H9 (cell line): Measurements from ENCODE around the gene PPARGC1A. TPM values are rescaled to one million over a fixed set of nuclear protein-coding genes. Genes with fewer than 3 reads are reported as not detected.

Experiments used
- DNase-seq: peaks from one replicate; pipeline ENCODE4 v3.0.0-alpha.2; 2017
- H2AFZ ChIP-seq: one replicate; pipeline ENCODE4 v1.6.1; 2013; ENCODE audit warnings: mild to moderate bottlenecking, low read length, control low read depth, moderate library complexity
- H2AK5ac ChIP-seq: 2 replicates; pipeline ENCODE4 v1.6.1; 2013; ENCODE audit warnings: low read length, control low read depth, mixed read lengths; ENCODE audit not compliant: insufficient read length
- H2BK120ac ChIP-seq: one replicate; pipeline ENCODE4 v1.6.1; 2013; ENCODE audit warnings: low read depth, mild to moderate bottlenecking, low read length, control low read depth, inconsistent platforms; ENCODE audit not compliant: poor library complexity, severe bottlenecking
- H2BK12ac ChIP-seq: 2 replicates; pipeline ENCODE4 v1.6.1; 2013; ENCODE audit warnings: low read length, control low read depth, mixed read lengths, low read depth; ENCODE audit not compliant: insufficient read length
- H2BK15ac ChIP-seq: 2 replicates; pipeline ENCODE4 v1.6.1; 2013; ENCODE audit warnings: low read depth, low read length, control low read depth
- H2BK20ac ChIP-seq: one replicate; pipeline ENCODE4 v1.6.1; 2013; ENCODE audit warnings: low read depth, mild to moderate bottlenecking, low read length, control low read depth, inconsistent platforms; ENCODE audit not compliant: poor library complexity, severe bottlenecking
- H2BK5ac ChIP-seq: 2 replicates; pipeline ENCODE4 v1.6.1; 2013; ENCODE audit warnings: low read length, control low read depth, mixed read lengths; ENCODE audit not compliant: insufficient read length
- H3K14ac ChIP-seq: 2 replicates; pipeline ENCODE4 v1.6.1; 2013; ENCODE audit warnings: low read length, control low read depth; ENCODE audit not compliant: insufficient read depth
- H3K18ac ChIP-seq: 2 replicates; pipeline ENCODE4 v1.6.1; 2013; ENCODE audit warnings: low read depth, mild to moderate bottlenecking, mixed read lengths, low read length, control low read depth; ENCODE audit not compliant: insufficient read length
- H3K23ac ChIP-seq: 2 replicates; pipeline ENCODE4 v1.6.1; 2013; ENCODE audit warnings: low read length, control low read depth, mixed read lengths, low read depth; ENCODE audit not compliant: insufficient read length
- H3K23me2 ChIP-seq: 2 replicates; pipeline ENCODE4 v1.6.1; 2013; ENCODE audit warnings: low read depth, mild to moderate bottlenecking, mixed read lengths, low read length, control low read depth; ENCODE audit not compliant: insufficient read length, poor library complexity, severe bottlenecking
- H3K27ac ChIP-seq: 2 replicates; pipeline ENCODE4 v1.5.1; 2013; ENCODE audit warnings: low read length, control low read depth, mixed read lengths, low read depth; ENCODE audit not compliant: insufficient read length
- H3K27me3 ChIP-seq: 2 replicates; pipeline ENCODE4 v1.6.1; 2013; ENCODE audit warnings: low read length, control low read depth, inconsistent platforms; ENCODE audit not compliant: insufficient read depth
- H3K4ac ChIP-seq: 2 replicates; pipeline ENCODE4 v1.6.1; 2013; ENCODE audit warnings: low read depth, mild to moderate bottlenecking, control low read depth, inconsistent platforms, low read length, moderate library complexity
- H3K4me1 ChIP-seq: 2 replicates; pipeline ENCODE4 v1.6.1; 2013; ENCODE audit warnings: low read length, control low read depth, inconsistent platforms; ENCODE audit not compliant: insufficient read depth
- H3K4me2 ChIP-seq: 2 replicates; pipeline ENCODE4 v1.6.1; 2013; ENCODE audit warnings: low read length, control low read depth, mixed read lengths; ENCODE audit not compliant: insufficient read length, insufficient read depth
- H3K56ac ChIP-seq: 2 replicates; pipeline ENCODE4 v1.6.1; 2013; ENCODE audit warnings: low read depth, mild to moderate bottlenecking, mixed read lengths, low read length, control low read depth; ENCODE audit not compliant: insufficient read length
- H3K79me1 ChIP-seq: 2 replicates; pipeline ENCODE4 v1.6.1; 2013; ENCODE audit warnings: low read depth, mild to moderate bottlenecking, moderate library complexity, low read length, control low read depth, inconsistent platforms; ENCODE audit not compliant: insufficient read depth, poor library complexity, severe bottlenecking
- H3K79me2 ChIP-seq: 2 replicates; pipeline ENCODE4 v1.6.1; 2013; ENCODE audit warnings: low read length, control low read depth, inconsistent platforms; ENCODE audit not compliant: insufficient read depth
- H3K9ac ChIP-seq: 2 replicates; pipeline ENCODE4 v1.6.1; 2013; ENCODE audit warnings: low read length, control low read depth, mixed read lengths; ENCODE audit not compliant: insufficient read length; ENCODE audit errors: extremely low read depth
- H3K9me3 ChIP-seq: one replicate; pipeline ENCODE4 v1.6.1; 2013; ENCODE audit warnings: low read depth, low read length, inconsistent platforms; ENCODE audit not compliant: control insufficient read depth
- H3T11ph ChIP-seq: one replicate; pipeline ENCODE4 v1.6.1; 2013; ENCODE audit warnings: mild to moderate bottlenecking, low read length, control low read depth, inconsistent platforms
- H4K20me1 ChIP-seq: one replicate; pipeline ENCODE4 v1.6.1; 2013; ENCODE audit not compliant: control insufficient read depth, insufficient read length, insufficient read depth
- H4K5ac ChIP-seq: 2 replicates; pipeline ENCODE4 v1.6.1; 2013; ENCODE audit warnings: low read depth, mild to moderate bottlenecking, mixed read lengths, low read length, control low read depth; ENCODE audit not compliant: insufficient read length
- H4K8ac ChIP-seq: replicated peaks from 2 replicates; pipeline ENCODE4 v1.6.1; 2013; ENCODE audit warnings: low read length, control low read depth, mixed read lengths, low read depth; ENCODE audit not compliant: insufficient read length
- H4K91ac ChIP-seq: 2 replicates; pipeline ENCODE4 v1.6.1; 2013; ENCODE audit warnings: low read depth, mild to moderate bottlenecking, moderate library complexity, mixed read lengths, low read length, control low read depth; ENCODE audit not compliant: insufficient read length
- H3K27ac Mint-ChIP-seq, 3 experiments: 2 replicates in 2 of 3; 3 replicates in 1 of 3; pipeline ENCODE4 v1.8.0; 2020 to 2021; ENCODE audit warnings: mixed read lengths in 3 of 3, mild to moderate bottlenecking in 1 of 3, moderate library complexity in 1 of 3
- H3K27me3 Mint-ChIP-seq: 2 replicates; pipeline ENCODE4 v1.8.0; 2021; ENCODE audit warnings: low read depth, mild to moderate bottlenecking, moderate library complexity, mixed read lengths
- H3K36me3 Mint-ChIP-seq, 3 experiments: 2 replicates in 2 of 3; 3 replicates in 1 of 3; pipeline ENCODE4 v1.8.0; 2020 to 2021; ENCODE audit warnings: low read depth in 3 of 3, mixed read lengths in 3 of 3; ENCODE audit not compliant: insufficient read depth in 1 of 3
- H3K4me1 Mint-ChIP-seq, 2 experiments: 2 replicates each; pipeline ENCODE4 v1.8.0; 2020; ENCODE audit warnings: mixed read lengths in 2 of 2
- H3K4me3 Mint-ChIP-seq, 2 experiments: 2 replicates in 1 of 2; 3 replicates in 1 of 2; pipeline ENCODE4 v1.8.0; 2020 to 2021; ENCODE audit warnings: mild to moderate bottlenecking in 2 of 2, mixed read lengths in 2 of 2, moderate library complexity in 1 of 2
- H3K9me3 Mint-ChIP-seq, 2 experiments: 2 replicates in 1 of 2; 3 replicates in 1 of 2; pipeline ENCODE4 v1.8.0; 2020; ENCODE audit warnings: mild to moderate bottlenecking in 2 of 2, mixed read lengths in 2 of 2, moderate library complexity in 1 of 2
- CTCF ChIP-seq: fragments of 200-600 bp; sonication (generic); conservative IDR thresholded peaks from 3 replicates; pipeline ENCODE4 v1.8.0; 2021; ENCODE audit warnings: antibody characterized with exemption, mild to moderate bottlenecking
- WGBS: extraction: QIAGEN DNeasy Blood & Tissue Kit; methylation state at CpG from one replicate; pipeline ENCODE4 v1.1.7; 2013; ENCODE audit warnings: missing lambda C conversion rate, low lambda C conversion rate, mixed read lengths; ENCODE audit not compliant: insufficient read length; ENCODE audit errors: extremely low coverage; 5-methylcytosine and 5-hydroxymethylcytosine counted together
- total RNA-seq: library from RNA; stranded (reverse); gene quantifications from 2 replicates; pipeline ENCODE4 v1.2.1, GENCODE V29; 2021

PPARGC1A gene
- total RNA-seq, 1 experiment from 2014 or later, result 1.7 TPM

- no peak overlapping the region for H3K56ac ChIP-seq
- no peak overlapping the region for H2BK12ac ChIP-seq
- H3K4me3 Mint-ChIP-seq, result no peak overlapping the region
- H3K27ac Mint-ChIP-seq, result no peak overlapping the region
- no peaks in the 10 kb centered on the region for H3K79me1 ChIP-seq
- H4K91ac ChIP-seq, result no peak overlapping the region
- no peak overlapping the region for H3K18ac ChIP-seq
- H3K23me2 ChIP-seq, result no peaks in the 10 kb centered on the region
- no peak overlapping the region for H2BK120ac ChIP-seq
- H4K5ac ChIP-seq, result no peak overlapping the region
- no peak overlapping the region for H2BK20ac ChIP-seq
- H3K4me2 ChIP-seq, result no peak overlapping the region
- H3K27me3 ChIP-seq, result no peaks in the 10 kb centered on the region
- no peak overlapping the region for H2BK5ac ChIP-seq
- H3K9me3 ChIP-seq, result no peaks in the 10 kb centered on the region
- peaks cover 0 to 2% of the 10 kb centered on the region in 2 experiments; a peak in 2 of 5 replicates for H3K9me3 Mint-ChIP-seq
- H4K8ac ChIP-seq, result no peak overlapping the region
- no peaks in the 10 kb centered on the region for H3K79me2 ChIP-seq
- no peaks in the 10 kb centered on the region for H3K4me1 ChIP-seq
- H3K9ac ChIP-seq, result no peak overlapping the region
- no peaks in the 10 kb centered on the region for H3K27me3 Mint-ChIP-seq
- H2AK5ac ChIP-seq, result no peak overlapping the region
- no CpG with 5 or more reads among the region's 3 CpGs for WGBS
- DNase-seq, result no peak
- no peak overlapping the region for H3K23ac ChIP-seq
- no peak overlapping the region for H2BK15ac ChIP-seq
- no peaks in the 10 kb centered on the region; a peak in 1 of 7 replicates for H3K36me3 Mint-ChIP-seq
- TF ChIP-seq CTCF, result no peak
- H2AFZ ChIP-seq, result no peak overlapping the region
- H3K4ac ChIP-seq, result no peak overlapping the region
- H3K4me1 Mint-ChIP-seq, result no peaks in the 10 kb centered on the region
- no peak overlapping the region for H3T11ph ChIP-seq
- no peaks in the 10 kb centered on the region for H4K20me1 ChIP-seq
- H3K27ac ChIP-seq, result no peak overlapping the region
- no peak overlapping the region for H3K14ac ChIP-seq
Measured at GRCh38 chr4:23745377-23745776, 144.5 kb downstream of the PPARGC1A start.
